Measurements from ENCODE around the gene GTPBP1. TPM values are rescaled to one million over a fixed set of nuclear protein-coding genes. Genes with fewer than 3 reads are reported as not detected.

Gene GTPBP1
- total RNA-seq, 2 experiments from 2014 or later = 66.6 to 67.4 TPM

- CTCF ChIA-PET = interaction anchor here (0.6 to 2.5 kb wide), 4 partner anchors 9 to 197 kb away, joined by 3 to 15 read pairs (median 4); partner anchors contain the start of gene TOMM22
Observed at GRCh38 chr22:38699143-38699542, 6.6 kb upstream of the GTPBP1 start.

GRCh38 chr22:38699784-38700183, 6.0 kb upstream of the GTPBP1 start:
- ChIA-PET CTCF (interaction anchor here (1.1 to 2.5 kb wide), 3 partner anchors 9 to 33 kb away, joined by 3 to 15 read pairs (median 3); partner anchors contain the start of gene TOMM22), POLR2A (interaction anchor here (2.1 kb wide), 1 partner anchor 18 kb away, joined by 9 read pairs; the partner anchor contains the start of gene TOMM22)

More at GRCh38 chr22:38699143-38699542, 6.6 kb upstream of the GTPBP1 start:
- POLR2A ChIA-PET = interaction anchor here (0.7 to 2.1 kb wide), 2 partner anchors 11 to 17 kb away, joined by 3 to 9 read pairs; partner anchors contain the start of gene TOMM22

- POLR2A ChIA-PET = interaction anchor here (2.1 kb wide), 1 partner anchor 19 kb away, joined by 9 read pairs; the partner anchor contains the start of gene TOMM22
- CTCF ChIA-PET = interaction anchor here (2.5 kb wide), 1 partner anchor 18 kb away, joined by 15 read pairs; the partner anchor contains the start of gene TOMM22
Observed at GRCh38 chr22:38700270-38700788, 5.4 kb upstream of the GTPBP1 start.

- ChIA-PET CTCF (no interaction called here), POLR2A (interaction anchor here (2.1 kb wide), 1 partner anchor 19 kb away, joined by 9 read pairs; the partner anchor contains the start of gene TOMM22)
Observed at GRCh38 chr22:38700789-38701628, 4.7 kb upstream of the GTPBP1 start, which contains the start of gene JOSD1. JOSD1 (minus strand) TSS chr22:38700943; CDS start chr22:38699987, 956 bp downstream.

GRCh38 chr22:38704654-38705234, 1.0 kb upstream of the GTPBP1 start:
- ChIA-PET POLR2A (interaction anchor here (0.7 kb wide), 1 partner anchor 83 kb away, joined by 4 read pairs; no protein-coding TSS in a partner anchor), CTCF (no interaction called here)

GRCh38 chr22:38706101-38706900, 557 bp downstream of the GTPBP1 start:
- ChIA-PET CTCF (interaction anchor here (0.7 to 2.0 kb wide), 4 partner anchors 8 to 45 kb away, joined by 3 to 9 read pairs (median 6); partner anchors contain the start of gene TOMM22), POLR2A (interaction anchor here (0.6 to 1.6 kb wide), 7 partner anchors 11 to 52 kb away, joined by 3 to 7 read pairs (median 4); partner anchors contain the start of gene TOMM22)

- CTCF ChIA-PET = interaction anchor here (1.5 to 2.0 kb wide), 3 partner anchors 25 to 44 kb away, joined by 5 to 9 read pairs (median 7); partner anchors contain the start of gene TOMM22
- POLR2A ChIA-PET = interaction anchor here (1.0 to 1.6 kb wide), 3 partner anchors 25 to 45 kb away, joined by 3 to 7 read pairs (median 4); partner anchors contain the start of gene TOMM22
Observed at GRCh38 chr22:38706901-38707195, 1.1 kb downstream of the GTPBP1 start.

GRCh38 chr22:38707346-38707745, 1.6 kb downstream of the GTPBP1 start:
- CTCF ChIA-PET = interaction anchor here (1.0 to 2.0 kb wide), 6 partner anchors 16 to 44 kb away, joined by 3 to 9 read pairs (median 5); partner anchors contain the start of gene TOMM22
- POLR2A ChIA-PET = interaction anchor here (1.2 kb wide), 1 partner anchor 45 kb away, joined by 3 read pairs; no protein-coding TSS in a partner anchor

- ChIA-PET CTCF (interaction anchor here (1.0 to 2.0 kb wide), 5 partner anchors 15 to 35 kb away, joined by 3 to 9 read pairs (median 5); partner anchors contain the start of gene TOMM22), POLR2A (interaction anchor here (0.6 to 1.2 kb wide), 2 partner anchors 44 to 50 kb away, joined by 3 read pairs; no protein-coding TSS in a partner anchor)
Observed at GRCh38 chr22:38707984-38708383, 2.2 kb downstream of the GTPBP1 start.

GRCh38 chr22:38709306-38709705, 3.6 kb downstream of the GTPBP1 start:
- ChIA-PET CTCF (interaction anchor here (2.0 kb wide), 1 partner anchor 15 kb away, joined by 5 read pairs; no protein-coding TSS in a partner anchor), POLR2A (no interaction called here)

- CTCF ChIA-PET = interaction anchor here (0.9 to 2.0 kb wide), 3 partner anchors 8 to 39 kb away, joined by 3 to 5 read pairs (median 3); no protein-coding TSS in a partner anchor
- POLR2A ChIA-PET = no interaction called here
Observed at GRCh38 chr22:38710351-38710750, 4.6 kb downstream of the GTPBP1 start.

GRCh38 chr22:38710866-38711265, 5.1 kb downstream of the GTPBP1 start:
- CTCF ChIA-PET = interaction anchor here (0.9 to 2.0 kb wide), 2 partner anchors 14 to 39 kb away, joined by 3 to 5 read pairs; no protein-coding TSS in a partner anchor
- POLR2A ChIA-PET = no interaction called here

- ChIA-PET POLR2A (no interaction called here), CTCF (interaction anchor here (1.6 kb wide), 1 partner anchor 9 kb away, joined by 4 read pairs; no protein-coding TSS in a partner anchor)
Observed at GRCh38 chr22:38712486-38713207, 6.9 kb downstream of the GTPBP1 start.

- ChIA-PET CTCF (interaction anchor here (0.7 kb wide), 1 partner anchor 25 kb away, joined by 3 read pairs; no protein-coding TSS in a partner anchor), POLR2A (interaction anchor here (0.7 to 1.1 kb wide), 2 partner anchors 16 to 593 kb away, joined by 7 to 10 read pairs; no protein-coding TSS in a partner anchor)
Observed at GRCh38 chr22:38713921-38714320, 8.2 kb downstream of the GTPBP1 start.

- CTCF ChIA-PET = no interaction called here
- POLR2A ChIA-PET = interaction anchor here (0.5 to 1.1 kb wide), 2 partner anchors 15 to 287 kb away, joined by 4 to 7 read pairs; no protein-coding TSS in a partner anchor
Observed at GRCh38 chr22:38715176-38715764, 9.5 kb downstream of the GTPBP1 start.

GRCh38 chr22:38715852-38716251, 10.1 kb downstream of the GTPBP1 start:
- POLR2A ChIA-PET = interaction anchor here (0.5 kb wide), 1 partner anchor 287 kb away, joined by 4 read pairs; no protein-coding TSS in a partner anchor
- CTCF ChIA-PET = no interaction called here

- CTCF ChIA-PET = no interaction called here
- POLR2A ChIA-PET = no interaction called here
Observed at GRCh38 chr22:38716271-38716670, 10.5 kb downstream of the GTPBP1 start.
